Endometrial microvascular endothelial cells (primary cell): ENCODE data around the gene NPBWR2. TPM values are rescaled to one million over a fixed set of nuclear protein-coding genes. Genes with fewer than 3 reads are reported as not detected.

Experiments used
- in situ Hi-C: cut with HindIII; loops from 2 replicates; pipeline ENCODE4 v1.10.0; 2017; ENCODE audit warnings: low sequenced_read_pairs, low pct_unique_long_range_greater_than_20kb; ENCODE audit errors: inconsistent ontology term
- total RNA-seq: library from RNA; depleted of rRNA; stranded (reverse); fragments of >200 nt; gene quantifications from one replicate; pipeline ENCODE4 v1.2.3, GENCODE V29; 2015; ENCODE audit errors: inconsistent ontology term

NPBWR2 gene
- total RNA-seq, 1 donor from 2014 or later = not detected

DNA sequence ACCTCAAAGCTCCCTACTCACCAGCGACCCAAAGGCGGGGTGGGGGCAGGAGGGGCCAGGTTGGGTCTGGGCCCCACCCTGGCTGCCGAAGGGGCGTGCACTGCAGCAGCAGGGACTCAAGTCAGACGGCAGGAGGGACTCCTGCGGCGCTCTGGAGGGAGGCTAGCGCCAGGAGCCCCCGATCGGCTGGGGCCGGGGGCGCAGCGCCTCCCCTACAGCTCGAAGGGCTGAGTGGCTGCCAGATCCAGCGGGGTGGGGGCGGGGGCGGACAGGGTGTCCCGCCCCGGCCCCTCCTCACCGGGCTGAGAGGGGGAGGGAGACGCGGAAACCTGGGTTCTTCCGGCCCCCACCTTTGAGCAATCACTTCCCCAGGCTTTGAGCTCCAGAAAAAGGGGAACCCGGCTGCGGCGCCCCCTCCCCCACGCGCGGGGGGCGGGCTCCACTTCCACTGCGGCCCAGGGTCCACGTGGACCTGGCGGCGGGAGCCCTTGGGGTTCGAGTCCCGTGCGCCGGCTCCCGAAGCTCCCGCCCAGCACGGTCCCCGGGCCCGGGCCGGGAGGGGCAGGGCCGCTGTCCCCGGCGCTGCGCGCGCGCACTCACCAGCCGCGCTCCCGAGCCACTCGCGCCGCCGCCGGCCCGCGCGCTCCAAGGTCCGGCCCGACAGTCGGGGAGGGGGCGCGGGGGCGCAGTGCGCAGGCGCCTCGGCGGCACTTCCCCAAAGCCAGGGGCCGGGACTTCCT lies 27.9 kb downstream of the NPBWR2 start, which contains the start of gene RGS19:
RGS19 (minus strand) TSS at position 246 of the 740 bp plus-strand sequence. CDS start 2,632 bp downstream, outside the sequence.
- in situ Hi-C loops = no loop called here

DNA sequence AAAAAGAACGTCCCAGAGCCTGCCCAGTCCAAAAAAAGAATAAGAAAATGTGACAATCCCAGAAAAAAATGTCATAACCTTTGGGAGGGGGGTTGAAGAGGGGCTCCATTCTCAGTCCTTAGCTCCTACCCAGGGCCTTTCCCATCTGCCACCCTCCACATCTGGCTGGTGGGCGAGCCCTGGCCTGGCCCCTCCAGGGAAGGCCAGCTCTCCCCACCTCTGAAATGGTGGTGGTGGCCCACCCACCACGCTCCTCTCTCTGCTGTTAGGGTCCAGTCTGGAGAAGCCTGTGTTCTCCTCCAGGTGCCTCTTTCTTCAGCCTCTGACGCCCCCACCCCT lies 28.5 kb downstream of the NPBWR2 start:
- in situ Hi-C loops = no loop called here

DNA sequence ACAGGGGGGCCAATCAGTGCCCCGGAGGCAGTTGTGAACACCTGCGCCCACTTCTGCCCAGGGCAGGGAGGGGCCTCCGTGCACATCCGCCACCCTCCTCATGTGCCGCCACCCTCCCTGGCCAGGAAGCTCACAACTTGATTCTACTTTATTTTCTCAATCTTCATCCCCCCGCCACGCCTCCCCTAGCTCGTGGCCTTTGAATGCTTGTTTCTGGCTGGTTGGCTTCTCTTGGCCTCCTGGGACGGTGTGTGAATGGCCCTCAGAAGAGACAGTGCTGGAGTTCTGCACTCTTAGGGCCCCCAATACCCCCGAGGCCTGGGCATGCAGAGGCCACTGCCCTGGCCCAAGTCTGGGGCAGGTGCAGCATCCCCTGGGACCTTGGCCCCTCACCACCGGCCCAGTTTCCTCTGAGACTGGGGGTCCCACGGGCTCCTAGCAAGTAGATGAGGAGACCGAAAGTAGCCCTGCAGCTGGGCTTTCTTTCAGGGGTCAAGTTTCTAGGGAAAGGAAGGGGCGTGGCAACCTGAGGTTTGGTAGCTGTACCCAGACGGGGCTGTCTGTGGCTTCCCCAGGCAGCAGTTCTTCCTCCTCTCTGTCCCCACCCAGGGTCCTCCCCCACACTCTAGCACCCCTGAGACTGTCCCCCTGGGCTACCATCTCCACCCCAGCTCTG lies 29.4 kb downstream of the NPBWR2 start:
- in situ Hi-C loops = no loop called here

DNA sequence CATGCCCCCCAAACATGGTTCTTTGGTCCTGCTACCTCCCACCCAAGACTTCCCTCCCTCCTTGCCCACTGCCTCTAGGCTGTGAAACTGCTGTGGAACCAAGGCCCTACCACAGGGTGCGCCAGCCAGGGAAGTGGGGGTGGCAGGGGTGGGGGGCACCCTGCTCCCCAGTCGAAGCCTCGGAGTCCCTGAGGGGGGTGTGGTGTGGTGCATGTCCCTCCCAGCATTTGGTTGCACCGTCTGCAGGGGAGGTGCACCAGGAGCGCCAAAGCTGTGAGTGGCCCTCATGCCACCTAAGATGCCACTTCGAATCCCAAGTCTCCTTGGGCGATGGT lies 29.9 kb downstream of the NPBWR2 start:
- in situ Hi-C loops = no loop called here

DNA sequence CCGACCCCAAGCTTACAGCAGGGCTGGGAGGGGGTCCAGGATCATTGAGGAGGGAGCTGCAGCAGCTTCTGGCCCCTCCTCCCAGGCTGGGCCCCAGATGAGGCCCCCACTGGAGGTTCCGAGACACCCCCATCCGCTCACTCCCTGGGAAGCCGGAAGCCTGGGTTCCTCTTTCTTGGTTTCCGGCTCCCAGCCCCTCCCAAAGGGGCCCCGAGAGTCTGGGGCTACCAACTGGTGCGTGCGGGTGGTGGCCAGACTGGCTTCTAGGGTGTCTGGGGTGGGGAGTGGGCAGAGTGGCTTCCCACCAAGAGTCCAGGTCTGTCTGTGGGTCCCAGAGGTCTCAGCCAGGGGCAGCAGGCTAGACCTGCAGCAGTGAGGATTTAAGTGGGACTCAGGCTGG lies 30.3 kb downstream of the NPBWR2 start:
- in situ Hi-C loops = no loop called here

DNA sequence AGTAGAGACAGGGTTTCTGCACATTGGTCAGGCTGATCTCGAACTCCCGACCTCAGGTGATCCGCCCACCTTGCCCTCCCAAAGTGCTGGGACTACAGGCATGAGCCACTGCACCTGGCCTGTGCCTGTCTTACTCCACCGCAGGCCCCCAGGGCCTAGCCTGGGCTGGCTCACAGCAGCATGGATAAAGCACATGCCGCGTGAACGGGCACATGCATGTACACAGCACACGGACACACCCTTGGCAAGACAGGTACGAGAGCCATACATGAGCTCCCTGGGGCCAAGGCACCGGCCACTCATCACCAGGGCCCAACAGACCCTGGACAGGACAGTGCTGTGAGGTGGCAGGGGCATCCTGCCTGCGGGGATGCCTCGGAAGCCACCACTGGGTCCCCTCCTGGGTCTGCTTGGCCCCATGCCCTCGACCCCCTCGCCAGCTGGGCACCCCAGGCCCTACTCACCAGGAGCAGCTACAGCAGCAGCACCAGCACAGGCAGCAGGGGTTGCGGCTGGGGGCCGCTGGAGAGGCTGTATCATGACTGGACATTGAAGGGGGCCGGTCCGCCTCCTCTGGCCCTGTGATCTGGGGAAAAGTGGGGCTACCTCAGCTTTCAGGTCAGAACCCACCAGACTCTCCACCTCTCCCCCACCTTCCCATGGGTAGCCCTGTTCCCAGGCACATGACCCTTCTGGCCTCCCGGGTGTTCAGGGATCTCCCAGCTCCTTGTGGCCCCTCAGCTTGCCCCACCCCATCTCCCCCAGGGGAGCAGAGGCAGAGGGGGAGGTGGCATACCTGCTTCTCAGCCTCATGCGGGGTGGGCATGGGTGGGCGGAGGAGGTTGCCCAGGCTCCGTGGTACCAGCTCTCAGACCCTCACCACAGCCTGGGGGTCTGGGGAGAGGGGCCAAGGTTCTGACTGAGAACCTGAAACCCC lies 31.0 kb downstream of the NPBWR2 start:
- in situ Hi-C loops = no loop called here

DNA sequence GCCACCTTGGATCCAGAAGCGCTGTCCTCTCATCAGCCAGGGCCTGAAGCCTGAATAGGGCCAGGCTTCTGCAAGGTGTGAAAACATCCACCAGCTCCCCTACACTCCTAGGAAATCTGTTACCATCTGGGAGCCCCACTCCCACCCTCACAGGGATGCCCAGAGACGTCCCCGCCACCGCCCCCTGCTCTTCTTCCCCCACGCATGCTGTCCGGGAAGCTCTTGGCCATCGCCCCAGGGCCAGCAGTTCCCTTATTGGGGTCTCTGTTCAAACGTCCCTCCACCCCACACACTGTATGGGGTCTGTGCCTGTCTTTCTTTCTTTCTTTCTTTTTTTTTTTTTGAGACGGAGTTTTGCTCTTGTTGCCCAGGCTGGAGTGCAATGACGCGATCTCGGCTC lies 31.8 kb downstream of the NPBWR2 start:
- in situ Hi-C loops = no loop called here

DNA sequence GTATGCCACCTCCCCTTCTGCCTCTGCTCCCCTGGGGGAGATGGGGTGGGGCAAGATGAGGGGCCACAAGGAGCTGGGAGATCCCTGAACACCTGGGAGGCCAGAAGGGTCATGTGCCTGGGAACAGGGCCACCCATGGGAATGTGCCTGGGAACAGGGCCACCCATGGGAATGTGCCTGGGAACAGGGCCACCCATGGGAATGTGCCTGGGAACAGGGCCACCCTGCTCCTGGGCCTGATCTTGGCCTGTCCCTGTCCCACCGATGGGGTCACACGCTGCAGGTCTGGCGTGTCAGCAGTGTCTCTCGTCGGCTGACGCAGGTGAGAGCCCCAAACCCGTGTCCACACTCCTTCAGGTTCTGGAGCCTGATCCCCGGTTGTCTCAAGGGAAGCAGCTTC lies 32.4 kb downstream of the NPBWR2 start:
- in situ Hi-C loops = no loop called here

DNA sequence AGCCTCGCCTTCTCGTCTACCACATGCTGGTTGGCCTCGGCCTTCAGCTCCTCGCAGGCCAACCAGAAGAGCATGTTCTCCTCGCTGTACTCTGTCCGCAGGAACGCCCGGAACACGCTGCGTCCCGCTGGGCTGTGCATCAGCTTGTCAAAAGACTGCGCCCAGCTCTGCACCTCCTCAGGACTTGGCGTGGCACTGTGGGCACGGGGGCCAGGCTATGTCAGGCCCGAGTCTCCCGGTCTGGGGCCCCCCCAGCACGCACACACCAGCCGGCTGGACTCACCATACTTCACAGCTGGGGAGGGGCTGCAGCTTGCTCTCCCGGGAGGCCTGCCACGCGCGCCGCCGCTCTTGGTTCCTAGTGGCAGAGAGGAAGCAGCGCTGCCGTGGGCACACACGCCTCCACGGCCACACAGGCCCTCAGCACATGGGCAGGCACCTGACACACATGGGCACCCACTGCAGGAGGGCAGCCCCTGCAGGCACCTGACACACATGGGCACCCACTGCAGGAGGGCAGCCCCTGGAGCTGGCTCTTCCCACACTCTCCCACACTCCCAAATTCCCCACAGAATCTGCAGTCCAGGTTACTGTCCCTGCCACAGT lies 33.1 kb downstream of the NPBWR2 start:
- in situ Hi-C loops = no loop called here

DNA sequence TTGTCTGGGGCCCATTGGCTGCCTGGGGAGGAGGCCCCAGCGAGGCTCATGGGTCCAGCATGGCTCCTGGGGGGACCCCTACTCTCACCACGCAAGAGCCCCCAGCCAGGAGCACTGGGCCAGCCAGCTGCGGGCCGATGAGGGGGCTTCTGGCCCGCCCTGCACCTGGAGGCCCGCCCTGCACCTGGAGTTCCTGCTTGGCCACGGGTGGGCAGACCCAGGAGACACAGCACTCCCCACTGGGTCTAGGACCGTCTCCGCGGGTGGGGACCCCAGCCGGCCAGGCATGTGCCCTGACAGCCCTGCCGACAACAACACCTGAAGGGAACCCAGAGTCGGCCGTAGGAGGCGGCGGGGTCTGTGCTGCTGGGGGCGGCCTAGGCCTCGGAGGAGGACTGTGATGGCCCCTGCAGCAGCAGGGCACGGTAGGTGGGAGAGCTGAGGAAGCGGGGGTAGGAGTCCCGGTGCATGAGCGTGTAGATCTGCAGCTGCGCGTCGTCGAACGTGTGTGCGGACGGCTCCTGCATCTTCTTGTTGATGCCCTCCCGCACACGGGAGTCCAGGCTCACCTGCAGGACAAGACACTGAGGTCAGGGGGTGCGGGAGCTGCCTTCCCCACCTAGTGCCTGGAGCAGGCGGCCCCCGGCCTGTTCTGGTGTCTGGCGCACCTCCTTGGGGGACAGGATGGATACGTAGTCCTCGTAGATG lies 33.7 kb downstream of the NPBWR2 start:
- in situ Hi-C loops = no loop called here

DNA sequence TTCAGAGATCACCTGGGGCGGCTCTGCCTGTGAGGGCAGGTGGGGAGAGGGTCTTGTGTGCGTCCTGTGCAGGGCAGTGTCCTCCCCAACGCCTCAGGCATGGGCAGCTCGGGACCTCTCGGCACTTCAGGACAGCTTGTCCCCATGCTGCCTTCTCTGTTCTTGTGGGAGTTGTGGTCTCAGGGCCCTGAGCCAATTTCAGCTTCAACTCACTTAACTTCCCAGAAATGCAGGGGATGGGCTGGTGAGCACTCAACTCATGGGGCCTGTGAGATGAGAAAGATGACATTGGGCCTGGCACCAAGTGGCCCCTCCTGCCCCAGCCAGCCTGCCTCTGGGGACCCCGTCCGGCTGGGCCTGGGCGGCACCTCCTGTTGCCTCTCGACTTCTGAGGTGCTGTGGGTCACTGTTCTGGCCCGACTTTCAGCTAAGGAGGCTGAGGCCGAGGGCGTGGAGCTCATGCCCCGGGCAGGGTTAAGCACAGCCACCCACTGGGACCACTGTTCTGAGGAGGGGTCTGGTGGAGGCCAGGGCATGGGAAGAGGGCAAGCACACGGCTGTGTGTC lies 34.8 kb downstream of the NPBWR2 start:
- in situ Hi-C loops = no loop called here

DNA sequence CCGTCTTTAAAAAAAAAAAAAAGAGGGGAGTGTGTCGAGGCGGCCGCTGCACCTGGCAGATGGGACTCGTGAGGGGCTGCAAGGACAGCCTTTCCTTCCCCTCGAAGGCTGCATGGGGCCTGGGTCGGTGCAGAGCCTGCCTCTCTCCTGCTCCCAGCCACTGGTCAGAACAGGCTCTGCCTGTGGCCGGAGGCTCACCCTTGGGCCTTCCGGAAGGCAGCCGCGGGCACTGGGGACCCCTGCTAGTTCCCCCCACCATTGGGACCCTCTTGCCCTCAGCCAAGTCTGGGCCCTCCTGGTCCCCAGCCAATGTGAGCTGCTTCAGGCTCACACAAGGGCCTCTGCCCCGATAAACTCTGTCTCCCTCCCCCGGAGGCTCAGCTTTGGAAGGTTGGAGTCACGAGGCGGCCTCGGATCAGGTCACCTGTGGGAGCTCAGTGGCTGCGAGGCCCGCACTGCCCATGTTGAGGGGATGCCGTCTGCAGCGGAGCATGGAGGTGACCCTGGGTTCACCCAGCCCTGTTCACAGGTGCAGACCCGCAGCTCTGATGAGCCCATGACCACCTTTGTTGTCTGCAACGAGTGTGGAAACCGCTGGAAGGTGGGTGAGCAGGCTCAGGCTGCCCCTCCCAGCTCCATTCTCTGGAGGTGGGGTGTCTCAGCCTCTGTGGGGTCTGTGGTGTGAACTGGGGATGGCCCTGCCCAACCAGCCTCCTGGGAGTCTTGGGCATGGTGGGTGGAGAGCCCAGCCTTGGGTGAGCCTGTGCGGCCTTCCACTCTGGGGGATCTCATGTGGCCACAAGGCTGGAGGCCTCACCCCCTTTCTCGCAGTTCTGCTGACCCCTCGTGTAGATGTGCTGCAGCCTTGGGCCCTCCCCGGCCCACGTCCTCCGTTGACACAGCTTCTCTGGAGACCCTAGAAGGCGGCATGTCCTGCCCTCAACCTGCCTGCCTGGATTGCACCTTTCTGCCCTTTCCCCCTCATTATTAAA lies 35.7 kb downstream of the NPBWR2 start:
- in situ Hi-C loops = no loop called here

DNA sequence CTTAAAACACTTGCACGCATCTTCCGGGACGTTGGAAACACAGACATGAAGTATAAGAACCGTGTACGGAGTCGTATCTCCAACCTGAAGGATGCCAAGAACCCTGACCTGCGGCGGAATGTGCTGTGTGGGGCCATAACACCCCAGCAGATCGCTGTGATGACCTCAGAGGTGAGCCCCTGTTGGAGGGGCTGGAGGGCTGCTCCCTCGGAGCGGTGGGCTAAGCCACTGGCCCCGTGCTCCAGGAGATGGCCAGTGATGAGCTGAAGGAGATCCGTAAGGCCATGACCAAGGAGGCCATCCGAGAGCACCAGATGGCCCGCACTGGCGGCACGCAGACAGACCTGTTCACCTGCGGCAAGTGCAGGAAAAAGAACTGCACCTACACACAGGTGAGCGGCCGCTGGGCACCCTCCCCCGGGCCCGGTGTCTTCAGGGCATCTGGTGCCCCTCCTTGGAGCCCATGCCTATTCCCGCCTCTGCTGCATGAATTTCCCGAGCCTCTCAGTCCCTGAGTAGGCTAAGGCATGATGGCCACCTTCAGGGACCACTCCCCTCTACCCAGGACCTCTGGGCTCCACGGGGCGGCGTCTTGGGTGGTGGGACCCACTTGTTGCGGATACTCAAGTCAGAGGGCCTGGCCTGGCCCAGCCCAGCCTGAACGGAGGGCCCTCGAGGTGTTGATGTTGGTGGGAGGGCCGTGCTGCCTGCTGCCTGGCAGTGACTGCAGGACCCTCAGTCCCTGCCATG lies 36.9 kb downstream of the NPBWR2 start:
- in situ Hi-C loops = no loop called here

DNA sequence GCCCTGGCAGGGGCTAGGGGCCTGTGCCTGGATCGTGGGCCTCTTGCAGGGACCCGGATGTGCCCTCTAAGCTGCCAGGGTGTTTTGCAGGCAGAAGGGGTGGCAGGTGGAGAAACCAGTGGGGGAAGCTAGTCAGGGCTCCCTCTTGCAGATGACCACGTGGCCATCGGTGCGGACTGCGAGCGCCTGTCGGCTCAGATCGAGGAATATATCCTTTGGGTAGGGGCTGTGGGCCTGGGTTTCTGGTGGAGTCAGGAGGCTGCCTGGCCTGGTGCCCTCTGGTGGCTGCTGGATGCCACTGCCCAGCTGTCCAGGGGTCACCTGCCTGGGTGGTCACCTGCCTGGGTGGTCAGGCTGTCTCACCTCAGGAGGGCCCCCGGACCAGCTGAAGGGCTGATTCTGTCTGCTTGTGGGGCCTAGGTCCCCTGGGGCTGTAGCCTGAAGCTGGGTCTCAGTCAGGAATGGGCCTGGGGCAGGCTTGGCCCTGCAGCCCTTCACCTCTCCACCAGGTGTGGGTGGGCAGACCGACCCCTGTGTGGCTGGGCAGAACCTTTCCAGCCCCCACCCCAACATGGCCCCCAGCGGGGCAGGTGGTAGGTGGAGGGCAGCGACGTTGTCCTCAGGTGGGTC lies 37.6 kb downstream of the NPBWR2 start:
- in situ Hi-C loops = no loop called here

DNA sequence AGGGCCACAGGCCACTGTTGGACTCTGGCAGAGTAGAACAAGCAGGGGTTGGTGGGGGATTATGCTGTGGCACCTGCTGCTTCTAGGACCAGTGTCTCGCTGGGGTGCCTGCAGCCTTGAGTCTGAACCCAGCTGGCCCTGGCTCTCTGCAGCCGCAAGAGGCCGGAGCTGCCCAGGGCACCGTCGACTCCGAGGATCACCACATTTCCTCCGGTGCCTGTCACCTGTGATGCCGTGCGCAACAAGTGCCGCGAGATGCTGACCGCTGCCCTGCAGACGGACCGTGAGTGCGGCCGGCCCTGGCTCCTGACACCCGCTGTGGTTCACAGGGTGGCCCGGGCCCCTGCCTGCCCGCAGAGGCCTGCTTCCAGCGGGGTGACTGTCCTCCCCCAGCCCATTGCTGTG lies 38.2 kb downstream of the NPBWR2 start:
- in situ Hi-C loops = no loop called here
